GM19023 (cell line): ENCODE results near the gene KIRREL3.

Source experiments
- ATAC-seq: cut with Tn5 transposase; IDR thresholded peaks from one replicate; pipeline ENCODE4 v1.9.1; 2021; ENCODE audit warnings: mild to moderate bottlenecking, moderate library complexity; ENCODE audit not compliant: unreplicated experiment

The KIRREL3 gene

DNA sequence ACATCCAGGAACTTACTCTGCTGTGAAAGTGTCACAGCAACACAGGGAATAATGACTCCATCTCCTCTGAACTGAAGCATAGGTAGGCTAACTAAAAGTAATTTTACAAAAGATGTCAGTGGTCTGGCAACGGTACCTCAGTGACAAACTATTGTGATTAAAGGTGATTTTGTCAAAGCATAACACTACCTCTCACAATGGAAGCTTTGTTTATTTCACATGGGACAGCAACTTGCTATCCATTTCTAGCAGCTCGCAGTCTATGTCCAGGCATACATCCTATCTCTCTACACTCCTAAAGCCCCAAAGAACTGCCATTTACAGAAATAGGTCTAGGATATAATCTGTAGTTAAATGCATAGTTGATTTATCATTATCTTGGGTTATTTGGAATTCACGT lies 163.0 kb downstream of the KIRREL3 start:
- no peak for ATAC-seq

DNA sequence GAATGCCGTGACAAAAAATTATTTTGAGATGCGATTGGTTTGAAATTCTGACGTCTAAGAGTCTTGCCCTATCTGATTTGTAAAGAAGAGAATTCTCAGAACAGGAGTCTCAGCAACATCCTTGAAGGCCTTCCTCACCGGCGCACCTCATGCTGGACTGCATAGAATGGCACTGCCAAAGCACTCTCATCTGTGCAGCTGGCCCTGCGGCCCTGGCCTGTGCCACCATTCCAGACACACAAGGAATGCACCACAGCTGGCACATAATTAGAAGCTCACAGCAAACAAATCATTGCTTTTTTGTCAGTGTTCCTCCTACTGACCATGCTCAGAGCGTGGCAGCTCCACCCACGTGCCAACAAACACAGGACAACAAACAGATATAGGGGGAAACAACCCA lies 166.0 kb downstream of the KIRREL3 start:
- ATAC-seq, result no peak

DNA sequence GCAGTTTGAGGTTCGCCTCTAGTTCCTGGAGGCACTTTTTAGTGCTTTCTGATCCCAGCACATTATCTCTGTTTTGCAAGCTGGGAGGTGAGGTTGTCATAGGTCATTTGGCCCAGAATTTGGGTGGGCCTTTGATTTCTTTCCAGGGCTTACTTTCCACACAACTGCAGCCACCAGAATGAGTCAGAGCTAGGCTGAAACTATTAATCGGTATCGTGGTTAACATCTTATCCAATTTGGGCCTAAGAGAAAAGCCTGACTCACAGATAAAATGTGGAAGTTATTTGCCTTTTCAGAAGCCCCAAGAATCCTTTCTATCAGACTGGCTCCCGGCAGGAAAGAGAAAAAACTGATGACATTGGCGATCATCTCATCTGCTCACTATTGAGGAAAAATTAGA lies 166.4 kb downstream of the KIRREL3 start:
- ATAC-seq, result no peak

DNA sequence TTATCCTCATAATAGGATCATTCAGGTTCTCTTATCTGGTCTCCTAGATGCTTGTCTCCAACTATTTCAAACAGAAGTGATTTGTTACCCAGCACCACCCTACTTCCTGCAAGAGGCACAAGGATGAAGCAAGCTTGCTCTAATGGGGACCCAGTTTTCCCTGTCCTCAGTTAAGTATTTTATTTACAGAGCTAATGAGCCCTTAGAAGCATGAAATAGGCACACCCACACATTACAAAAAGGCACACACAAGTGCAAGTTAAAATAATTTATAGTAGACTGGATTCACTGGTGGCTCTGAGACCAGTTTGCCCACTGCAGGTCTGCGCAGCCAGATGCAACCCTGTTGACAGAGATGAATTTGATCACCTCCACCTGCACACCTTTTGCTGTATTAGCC lies 167.5 kb downstream of the KIRREL3 start:
- ATAC-seq, result no peak

DNA sequence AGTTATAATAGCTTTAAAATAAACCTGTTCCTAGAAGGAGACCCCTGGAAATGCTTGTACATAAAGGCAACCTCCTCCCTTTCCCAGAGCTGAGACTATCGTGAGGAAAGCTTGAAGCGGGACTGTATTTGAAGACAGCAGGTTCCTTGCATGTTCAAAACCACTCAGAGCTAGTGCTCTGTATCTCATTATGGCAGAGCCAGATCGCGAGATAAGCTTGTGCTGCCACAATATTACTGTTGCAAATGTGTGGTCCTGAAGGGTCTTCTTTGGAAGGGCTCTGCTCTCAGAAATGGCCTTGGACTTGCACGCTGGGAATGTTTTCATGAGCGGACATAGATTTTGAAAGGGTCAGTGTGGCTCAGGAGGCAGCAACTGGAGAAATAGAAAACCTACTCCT lies 168.2 kb downstream of the KIRREL3 start:
- ATAC-seq, result no peak

DNA sequence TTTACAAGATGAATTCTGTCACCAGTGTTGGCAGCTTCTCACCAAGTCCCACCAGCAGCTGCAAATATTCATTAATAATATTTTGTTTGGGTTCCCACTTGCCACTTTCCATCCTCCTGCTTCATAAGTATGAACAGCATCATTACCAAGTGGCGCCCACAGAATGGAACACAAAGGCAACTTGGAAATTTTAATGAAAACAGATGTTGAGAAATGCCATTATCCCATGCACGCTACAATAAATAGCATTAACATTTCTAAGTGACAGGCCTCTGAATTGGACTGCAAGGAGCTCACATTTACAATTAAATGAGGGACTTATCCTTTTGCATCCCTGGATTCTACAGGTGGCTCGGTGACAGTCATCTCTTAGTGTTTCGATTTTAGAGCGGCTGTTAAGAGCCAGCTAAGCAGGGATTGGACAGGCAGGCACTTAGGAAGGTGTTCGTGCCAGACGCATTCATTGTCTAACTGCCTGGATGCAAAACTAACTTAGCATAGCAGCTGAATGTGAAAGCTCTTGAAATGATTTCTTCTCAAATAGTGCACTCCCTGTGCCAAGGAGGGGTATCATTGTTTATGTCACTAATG lies 170.3 kb downstream of the KIRREL3 start:
- ATAC-seq, result no peak

DNA sequence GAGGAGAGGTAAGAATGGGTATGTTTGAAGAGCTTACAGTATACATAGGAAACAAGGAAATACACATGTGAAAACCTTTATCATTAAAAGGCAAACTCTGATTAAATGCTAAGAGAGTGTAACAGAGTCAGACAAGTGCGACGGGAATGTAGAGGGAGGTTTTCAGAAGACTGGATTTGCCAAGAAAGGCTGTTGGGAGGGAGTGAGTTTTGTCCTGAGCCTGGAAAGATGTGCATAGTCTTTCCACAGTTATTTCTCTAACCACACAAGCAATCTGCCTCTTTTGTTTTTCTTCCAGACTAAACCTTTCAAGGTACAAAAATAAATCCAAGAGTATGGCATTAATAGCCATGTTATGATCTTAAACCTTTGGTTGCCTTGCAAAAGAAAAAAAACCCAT lies 170.9 kb downstream of the KIRREL3 start:
- no peak for ATAC-seq

DNA sequence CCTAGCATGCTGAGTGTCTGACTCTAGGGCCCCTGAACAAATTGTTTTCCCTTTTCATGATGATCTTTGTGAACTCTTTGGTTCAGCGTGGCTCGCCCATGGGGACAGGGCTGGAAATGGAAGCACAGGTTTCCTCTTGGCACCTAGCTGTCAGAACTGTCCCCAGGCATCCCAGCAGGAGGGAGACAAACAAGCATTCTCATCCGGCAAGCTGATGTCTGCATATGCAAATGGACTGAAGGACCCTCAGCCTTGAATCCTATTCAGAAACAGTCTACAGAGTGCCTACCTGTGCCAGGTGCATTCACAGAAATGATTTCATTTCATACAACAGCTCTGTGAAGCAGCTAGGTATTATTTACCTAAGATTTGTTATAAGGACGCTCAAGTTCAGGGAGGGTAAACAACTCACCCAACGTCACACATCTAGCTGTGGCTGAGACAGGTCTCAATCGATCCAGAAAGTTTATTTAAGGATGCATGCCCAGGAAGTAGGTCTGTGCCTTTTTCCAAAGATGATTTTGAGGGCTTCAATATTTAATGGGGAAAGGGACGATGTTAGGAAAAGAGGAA lies 176.4 kb downstream of the KIRREL3 start:
- no peak for ATAC-seq

DNA sequence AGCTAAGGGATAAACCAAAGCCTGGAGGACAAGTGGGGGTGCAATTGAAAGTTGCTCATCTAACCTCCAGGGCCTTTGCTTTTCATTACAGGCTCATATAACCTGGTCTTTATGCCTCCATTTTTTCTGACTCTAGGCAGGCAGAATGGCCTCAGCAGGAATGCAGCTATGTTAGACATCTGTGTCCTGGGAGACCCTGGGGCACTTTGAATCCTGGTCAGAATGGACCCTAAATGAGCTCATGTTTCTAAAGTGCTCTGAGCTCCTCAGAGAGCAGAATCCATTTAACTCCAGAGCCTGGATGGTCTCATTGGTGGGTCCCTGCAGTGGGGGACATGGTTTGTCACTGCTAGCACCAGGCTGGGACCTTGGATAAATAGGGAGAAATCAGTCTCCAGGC lies 177.3 kb downstream of the KIRREL3 start:
- no peak for ATAC-seq

DNA sequence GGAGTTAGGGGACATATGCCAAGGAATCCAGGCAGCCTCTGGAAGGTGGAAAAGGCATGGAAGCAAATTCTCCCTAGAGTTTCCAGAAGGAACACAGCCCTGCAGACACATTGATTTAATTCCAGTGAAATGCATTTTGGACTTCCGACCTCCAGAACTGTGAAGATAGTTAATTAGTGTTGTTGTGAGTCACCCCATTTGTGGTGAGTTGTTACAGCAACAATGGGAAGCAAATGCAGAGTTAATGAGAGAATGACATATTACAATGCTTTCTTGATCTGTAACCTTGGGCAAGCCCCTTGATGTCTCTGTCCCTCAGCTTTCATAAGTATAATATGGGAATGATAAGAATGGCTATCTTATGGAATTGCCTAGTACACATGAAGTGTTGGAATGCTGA lies 178.7 kb downstream of the KIRREL3 start:
- ATAC-seq, result no peak

DNA sequence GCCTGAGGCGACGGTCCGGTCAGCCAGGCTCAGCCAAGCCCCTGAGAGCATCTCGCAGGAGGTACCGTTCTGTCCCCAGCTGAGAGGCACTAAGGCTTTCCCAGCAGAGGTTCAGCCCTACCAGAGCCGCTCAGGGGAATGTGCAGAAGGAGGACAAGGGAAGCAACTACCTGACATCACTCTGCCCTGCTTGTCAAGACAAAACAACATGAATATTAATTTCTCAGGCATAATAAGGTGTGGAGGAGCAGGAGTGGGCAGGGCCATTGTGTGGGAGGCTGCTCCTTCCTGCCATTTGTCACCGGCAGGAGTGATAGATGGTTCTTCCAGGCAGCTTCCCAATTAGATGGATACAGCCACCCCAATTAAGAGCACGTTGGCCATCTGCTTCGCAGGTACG lies 181.4 kb downstream of the KIRREL3 start:
- ATAC-seq, result no peak

DNA sequence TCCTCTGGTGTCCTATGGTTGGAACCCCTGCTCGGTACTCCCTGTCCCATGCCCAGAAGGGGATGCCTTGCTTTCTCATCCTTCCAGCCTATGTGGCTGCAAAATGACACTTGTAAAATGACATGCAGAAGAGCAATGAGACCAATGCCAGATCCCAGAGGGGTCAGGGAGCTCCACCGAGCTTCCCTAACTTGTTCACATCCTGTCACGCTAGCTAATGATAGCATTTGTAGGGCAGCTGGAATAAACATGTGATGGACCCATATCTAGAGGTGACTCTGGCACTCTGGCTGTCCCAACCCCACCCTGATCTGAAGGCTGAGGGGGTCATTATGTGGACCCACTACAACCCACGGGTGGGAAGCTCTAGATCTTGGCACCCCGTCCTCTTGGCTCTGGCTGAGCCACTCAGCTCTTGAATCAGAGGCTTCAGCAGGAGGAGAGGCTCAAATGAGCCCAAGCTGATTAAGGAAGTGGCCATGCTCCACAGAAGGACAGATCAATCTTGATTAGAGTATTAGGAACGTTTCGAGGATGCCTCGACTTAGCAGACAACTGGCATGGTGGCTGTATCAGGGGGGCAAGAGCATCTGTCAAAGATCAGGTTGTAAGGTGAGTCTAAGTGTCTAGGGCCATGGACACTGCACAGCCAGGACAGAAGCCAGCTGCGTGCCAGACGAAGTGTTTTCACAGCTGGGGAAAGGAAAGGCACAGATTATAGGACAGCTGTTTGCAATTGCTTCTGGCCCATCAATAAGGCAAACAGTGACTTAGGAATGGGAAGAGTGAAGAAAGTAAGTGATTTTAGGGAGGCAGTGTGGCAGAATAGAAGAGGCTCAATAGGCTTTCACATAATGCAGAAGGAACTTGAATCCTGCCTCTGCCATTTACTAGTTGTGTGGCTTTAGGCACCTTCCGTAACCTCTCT lies 182.8 kb downstream of the KIRREL3 start:
- no peak for ATAC-seq

DNA sequence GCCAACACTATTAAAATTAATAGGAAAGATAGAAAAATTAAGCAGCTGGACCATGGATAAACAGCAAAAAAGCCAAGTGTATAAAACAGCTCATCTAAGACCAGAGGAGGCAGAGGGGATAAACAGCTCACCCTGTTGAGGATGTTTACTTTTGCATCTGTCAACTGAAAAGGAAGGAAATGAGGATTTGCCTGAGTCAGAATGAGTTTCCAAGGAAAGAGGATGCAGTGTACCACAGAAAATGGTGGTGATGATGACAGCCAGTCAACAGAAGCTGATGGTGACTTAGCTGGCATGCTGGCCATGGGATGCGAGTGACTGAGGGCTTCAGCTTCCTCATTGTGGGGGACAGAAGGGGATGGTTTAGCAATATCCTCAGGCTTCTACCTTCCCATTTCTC lies 183.5 kb downstream of the KIRREL3 start:
- no peak for ATAC-seq

DNA sequence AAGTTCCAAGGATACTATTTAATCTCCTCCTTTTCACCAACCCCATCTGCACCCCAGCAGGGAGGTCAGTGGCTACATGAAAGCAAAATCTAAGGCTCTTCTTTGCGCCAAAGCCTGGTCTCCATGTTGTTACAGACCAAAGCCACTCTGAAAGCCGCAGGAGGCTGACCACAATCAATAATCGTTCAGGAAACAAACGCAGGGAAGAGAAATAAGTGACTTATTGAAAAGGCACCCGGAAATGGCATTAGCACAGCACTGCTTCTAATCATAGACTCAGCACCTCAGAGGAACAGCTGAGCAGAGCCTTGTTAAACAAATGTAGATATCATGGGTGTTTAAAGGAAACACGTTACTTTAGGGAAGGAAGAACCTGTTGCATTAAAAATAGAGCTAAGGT lies 183.9 kb downstream of the KIRREL3 start:
- no peak for ATAC-seq

DNA sequence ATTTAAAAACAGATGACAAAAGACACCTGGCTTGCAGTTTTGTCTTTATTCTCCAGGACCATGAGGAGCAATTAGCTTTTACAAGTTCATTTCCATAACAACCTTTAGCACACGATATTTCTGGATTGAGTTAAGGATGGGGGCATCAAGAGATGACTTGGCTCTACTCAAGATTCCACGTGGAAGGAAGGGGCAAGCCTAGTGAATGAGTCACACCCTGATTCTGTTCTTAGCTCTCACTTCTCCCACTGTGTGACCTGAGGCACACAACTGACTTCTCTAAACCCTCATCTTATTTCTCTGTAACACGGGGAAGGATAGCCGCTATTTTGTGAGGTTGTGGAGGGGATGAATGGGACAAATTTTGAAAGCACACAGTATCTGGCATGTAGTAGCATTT lies 185.5 kb downstream of the KIRREL3 start:
- no peak for ATAC-seq

DNA sequence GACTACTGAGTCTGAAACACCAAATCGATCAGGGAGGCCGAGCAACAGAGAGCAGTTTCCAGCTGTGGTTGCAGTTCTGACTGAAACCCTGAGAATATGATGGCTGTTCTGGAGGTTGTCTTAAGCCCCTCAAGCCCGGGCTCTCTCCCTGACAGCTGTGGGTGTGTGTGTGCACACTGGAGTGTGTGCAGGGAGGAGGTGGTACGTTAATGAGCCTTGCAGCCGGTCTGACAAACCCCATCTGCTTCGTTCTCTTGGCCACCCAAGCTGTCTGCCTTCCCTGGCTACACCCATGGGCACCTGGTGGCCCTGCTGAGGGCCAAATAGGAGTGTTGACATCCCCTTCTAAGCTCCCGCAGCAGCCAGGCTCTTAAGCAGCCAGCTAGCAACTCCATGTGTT lies 189.8 kb downstream of the KIRREL3 start:
- ATAC-seq, result no peak

DNA sequence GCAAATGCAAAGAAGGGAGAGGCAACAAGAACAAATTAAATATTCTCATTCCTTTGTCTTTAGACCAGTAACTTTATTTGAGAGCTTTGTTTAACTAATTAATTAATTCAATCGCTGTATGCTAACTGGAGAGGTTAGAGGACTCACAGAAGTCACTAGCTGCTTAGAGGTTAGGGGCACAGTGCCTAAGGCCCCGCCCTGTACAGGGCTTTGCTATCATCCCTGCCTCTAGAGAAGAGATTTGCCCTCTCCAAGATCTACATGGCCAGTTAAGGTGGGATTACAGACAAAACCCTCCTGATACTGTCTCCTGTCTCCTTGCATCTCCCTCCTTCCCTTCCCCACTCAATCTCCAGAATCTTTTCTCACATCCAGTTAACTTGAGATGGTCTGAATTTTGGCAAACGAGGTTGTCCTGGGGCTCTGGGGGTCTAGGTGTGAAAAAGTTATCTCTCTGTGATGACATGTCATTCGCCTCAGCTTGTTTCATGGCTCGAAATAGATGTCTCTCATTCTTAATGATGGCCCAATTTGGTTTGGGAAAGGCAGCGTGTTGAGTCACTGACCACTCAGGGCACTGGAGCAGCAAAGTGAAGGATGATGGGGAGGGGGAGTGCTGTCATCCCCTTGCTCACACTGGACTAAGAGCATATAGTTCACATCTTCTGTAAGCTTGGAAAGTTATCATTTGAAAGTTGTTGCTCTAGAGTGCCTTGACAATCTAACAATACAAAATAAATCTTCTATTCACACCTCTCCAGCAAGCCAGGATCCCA lies 190.9 kb downstream of the KIRREL3 start:
- no peak for ATAC-seq

DNA sequence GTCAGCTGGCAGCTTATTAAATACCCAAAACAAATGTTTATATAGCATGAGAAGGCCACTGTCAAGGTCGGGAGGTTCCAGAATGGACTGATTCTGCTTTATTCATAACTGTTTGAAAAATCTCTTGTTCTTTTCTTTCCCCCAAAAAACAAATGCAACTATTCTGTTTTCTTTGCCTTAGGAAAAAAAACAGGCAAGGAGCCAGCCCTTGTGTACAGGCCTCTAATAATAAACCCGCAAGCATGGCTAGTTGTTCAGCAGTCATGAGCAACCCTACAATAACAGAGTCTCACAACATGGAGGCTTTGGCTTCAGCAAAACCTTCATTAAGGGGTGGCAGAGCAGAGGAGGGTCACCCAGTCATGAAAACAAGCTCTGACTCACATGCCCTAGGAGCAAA lies 191.7 kb downstream of the KIRREL3 start:
- ATAC-seq, result no peak

DNA sequence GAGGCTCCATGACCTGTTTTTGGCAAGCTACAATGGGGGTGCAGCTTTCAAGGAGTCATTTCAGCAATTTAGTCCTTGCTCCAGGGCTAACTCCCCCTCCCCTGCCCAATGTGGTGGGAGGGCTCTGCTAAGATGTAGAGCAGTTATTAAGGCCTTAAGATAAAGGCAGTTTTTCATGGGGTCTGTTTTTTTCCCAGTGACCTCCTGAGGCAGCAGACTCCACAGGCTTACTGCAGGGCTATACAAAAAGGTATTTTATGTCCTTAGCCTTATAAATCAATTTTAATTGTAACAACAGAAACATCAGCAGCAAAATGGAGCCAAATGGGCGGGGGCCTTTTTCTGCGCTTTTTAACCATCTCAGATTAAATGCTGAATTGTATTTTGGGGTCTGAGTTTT lies 192.3 kb downstream of the KIRREL3 start:
- no peak for ATAC-seq

DNA sequence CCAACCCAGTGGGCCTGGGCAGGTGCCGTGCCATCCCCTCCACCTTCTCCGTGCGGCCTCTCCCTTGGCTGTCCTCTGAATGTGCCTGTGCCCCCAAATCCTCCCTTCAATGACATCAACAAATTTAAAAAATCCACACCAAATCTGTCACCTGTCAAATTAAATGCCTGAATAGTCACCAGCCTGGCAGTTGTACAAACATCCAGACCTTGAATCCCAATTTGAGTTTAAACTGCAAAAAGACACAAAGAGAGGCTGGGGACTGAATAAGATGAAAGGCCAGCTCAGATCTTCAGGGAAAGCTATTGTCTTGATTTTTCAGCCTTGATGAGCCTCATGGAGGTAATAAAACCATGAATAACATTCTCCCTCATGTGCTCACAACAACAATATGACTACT lies 194.7 kb downstream of the KIRREL3 start:
- no peak for ATAC-seq

DNA sequence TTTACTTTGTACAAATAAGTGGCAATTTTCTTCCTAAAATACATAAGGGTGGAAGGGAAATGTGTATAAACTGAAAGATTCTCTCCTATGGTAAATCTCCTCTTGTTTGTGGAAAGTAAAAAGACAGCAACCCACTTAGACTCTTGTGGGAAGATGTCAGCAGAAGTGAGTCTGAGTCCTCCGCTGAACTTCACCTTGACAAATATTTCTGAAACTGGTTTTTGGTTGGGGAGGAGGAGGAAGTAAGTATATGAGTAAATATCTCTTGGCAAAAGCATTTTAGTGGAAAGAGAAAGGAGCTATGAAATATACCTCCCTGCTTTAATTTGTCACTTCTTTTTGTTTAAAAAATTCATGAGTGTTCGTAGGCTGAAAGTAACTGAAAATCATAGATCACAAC lies 196.2 kb downstream of the KIRREL3 start:
- ATAC-seq, result no peak

DNA sequence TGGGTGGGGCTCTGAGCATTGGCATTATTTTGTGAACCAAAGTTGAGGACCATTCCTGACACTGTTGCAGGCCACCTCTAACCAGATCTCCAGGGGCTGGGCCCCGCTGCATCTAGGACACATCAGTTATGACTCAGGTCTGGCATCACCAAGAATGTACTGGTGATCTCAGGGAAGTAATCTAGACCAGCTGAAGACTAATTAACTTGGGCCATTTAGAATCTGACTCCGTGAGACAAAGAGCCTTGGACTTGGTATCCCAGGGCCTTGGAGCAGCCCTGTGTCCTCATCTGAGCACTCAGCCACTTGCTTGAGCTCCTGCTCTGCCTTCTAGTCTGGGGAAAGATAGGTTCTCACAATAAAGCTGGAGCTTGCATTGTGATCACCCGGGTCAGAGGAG lies 200.6 kb downstream of the KIRREL3 start:
- no peak for ATAC-seq
